Vagina (tissue), 2 donors: ENCODE measurements around the gene KCNQ2. TPM values are rescaled to one million over a fixed set of nuclear protein-coding genes. Genes with fewer than 3 reads are reported as not detected.

Experiments used
- DNase-seq, 2 donors: peaks; one replicate each; pipeline ENCODE4 v3.0.0-alpha.2; 2017; ENCODE audit errors: extremely low spot score in 2 of 2
- H3K27ac ChIP-seq: fragments of 200-600 bp; sonication (generic); one replicate; pipeline ENCODE4 v1.5.1; 2019
- H3K27me3 ChIP-seq: fragments of 200-600 bp; sonication (generic); one replicate; pipeline ENCODE4 v1.5.1; 2019
- H3K36me3 ChIP-seq, 2 donors: fragments of 200-600 bp; sonication (generic); one replicate each; pipeline ENCODE4 v1.5.1; 2017 to 2019
- H3K4me1 ChIP-seq: fragments of 200-600 bp; sonication (generic); one replicate; pipeline ENCODE4 v1.5.1; 2019
- H3K4me3 ChIP-seq, 2 donors: fragments of 200-600 bp; sonication (generic); 1 replicate in 1 of 2; 2 replicates in 1 of 2; pipeline ENCODE4 v1.5.1; 2016 to 2019
- H3K9me3 ChIP-seq: fragments of 200-600 bp; sonication (generic); one replicate; pipeline ENCODE4 v1.5.1; 2019
- CTCF ChIP-seq, 3 experiments: fragments of 450-650 bp in 2 of 3; fragments of 200-600 bp in 1 of 3; sonication (generic) in 1 of 3; IDR thresholded peaks; one replicate each; pipeline ENCODE4 v1.5.1; 2017 to 2019; ENCODE audit warnings: antibody characterized with exemption in 3 of 3, mild to moderate bottlenecking in 2 of 3, moderate library complexity in 2 of 3
- POLR2A ChIP-seq, 2 donors: fragments of 450-650 bp; IDR thresholded peaks; one replicate each; pipeline ENCODE4 v1.6.1; 2017; ENCODE audit warnings: antibody characterized with exemption in 2 of 2, mild to moderate bottlenecking in 2 of 2, moderate library complexity in 2 of 2
- POLR2AphosphoS5 ChIP-seq, 2 donors: sonication (generic); formaldehyde crosslinking; IDR thresholded peaks; one replicate each; pipeline ENCODE4 v1.9.0; 2017; ENCODE audit warnings: antibody characterized with exemption in 2 of 2, mild to moderate bottlenecking in 2 of 2, low read depth in 1 of 2; ENCODE audit not compliant: insufficient read depth in 1 of 2
- intact Hi-C: fragments of 100-400 bp; cut with DNase I; formaldehyde crosslinking; loops from one replicate; pipeline ENCODE4 v1.15.1; 2023
- total RNA-seq: library from RNA; depleted of rRNA; stranded (reverse); fragments of >200 nt; gene quantifications from one replicate; pipeline ENCODE4 v1.2.3, GENCODE V29; 2016

Gene KCNQ2
- total RNA-seq, 1 donor from 2014 or later, result 1.2 TPM

- Histone ChIP-seq H3K27ac (no peak overlapping the region), H3K36me3 (no peaks in the 10 kb centered on the region), H3K27me3 (peaks cover 18% of the 10 kb centered on the region), H3K4me3 (no peak overlapping the region), H3K4me1 (peaks cover 23% of the 10 kb centered on the region), H3K9me3 (no peaks in the 10 kb centered on the region)
- TF ChIP-seq POLR2AphosphoS5 (IDR thresholded peaks at IDR 0.05; ENCODE audit: insufficient read depth in 1 of 2, low read depth in 1 of 2) (no peak), CTCF (IDR thresholded peaks at IDR 0.05) (no peak), POLR2A (IDR thresholded peaks at IDR 0.05) (no peak)
- intact Hi-C loops, result no loop called here
- DNase-seq, result no peak
Measured at GRCh38 chr20:63495167-63495720, 22.8 kb upstream of the KCNQ2 start.

GRCh38 chr20:63494420-63495166 lies 22.1 kb upstream of the KCNQ2 start:
- Histone ChIP-seq H3K36me3 (no peaks in the 10 kb centered on the region), H3K4me3 (no peak overlapping the region)
- no peak for TF ChIP-seq POLR2AphosphoS5 (IDR thresholded peaks at IDR 0.05; ENCODE audit: insufficient read depth in 1 of 2, low read depth in 1 of 2)
- no peak for TF ChIP-seq CTCF (IDR thresholded peaks at IDR 0.05)
- no peak for TF ChIP-seq POLR2A (IDR thresholded peaks at IDR 0.05)

GRCh38 chr20:63494084-63494419 lies 21.6 kb upstream of the KCNQ2 start:
- Histone ChIP-seq H3K27me3 (peaks cover 12% of the 10 kb centered on the region), H3K4me3 (no peak overlapping the region), H3K4me1 (peaks cover 14% of the 10 kb centered on the region), H3K9me3 (no peaks in the 10 kb centered on the region), H3K27ac (no peak overlapping the region), H3K36me3 (no peaks in the 10 kb centered on the region)
- DNase-seq, result no peak
- TF ChIP-seq CTCF (IDR thresholded peaks at IDR 0.05) (no peak), POLR2A (IDR thresholded peaks at IDR 0.05) (no peak)
- intact Hi-C loops, result no loop called here

More at GRCh38 chr20:63494420-63495166, 22.1 kb upstream of the KCNQ2 start:
- Histone ChIP-seq H3K27ac (no peak overlapping the region), H3K9me3 (no peaks in the 10 kb centered on the region), H3K4me1 (peaks cover 19% of the 10 kb centered on the region), H3K27me3 (peaks cover 12% of the 10 kb centered on the region)
- intact Hi-C loops, result no loop called here
- DNase-seq, result no peak

GRCh38 chr20:63493563-63494020 lies 21.1 kb upstream of the KCNQ2 start:
- H3K4me3 ChIP-seq, result no peak overlapping the region
- no peak for TF ChIP-seq POLR2AphosphoS5 (IDR thresholded peaks at IDR 0.05; ENCODE audit: insufficient read depth in 1 of 2, low read depth in 1 of 2)
- TF ChIP-seq CTCF (IDR thresholded peaks at IDR 0.05), result no peak
- TF ChIP-seq POLR2A (IDR thresholded peaks at IDR 0.05), result no peak
- peaks cover 14% of the 10 kb centered on the region for H3K4me1 ChIP-seq
- no peaks in the 10 kb centered on the region for H3K9me3 ChIP-seq
- peaks cover 12% of the 10 kb centered on the region for H3K27me3 ChIP-seq
- intact Hi-C loops, result no loop called here
- no peak for DNase-seq
- H3K27ac ChIP-seq, result no peak overlapping the region
- no peaks in the 10 kb centered on the region for H3K36me3 ChIP-seq

- Histone ChIP-seq H3K4me1 (peaks cover 8% of the 10 kb centered on the region), H3K36me3 (no peaks in the 10 kb centered on the region), H3K27me3 (peaks cover 6% of the 10 kb centered on the region), H3K27ac (no peak overlapping the region), H3K4me3 (no peak overlapping the region), H3K9me3 (no peaks in the 10 kb centered on the region)
- intact Hi-C loops, result no loop called here
- no peak for DNase-seq
- TF ChIP-seq POLR2AphosphoS5 (IDR thresholded peaks at IDR 0.05; ENCODE audit: insufficient read depth in 1 of 2, low read depth in 1 of 2) (no peak), CTCF (IDR thresholded peaks at IDR 0.05) (no peak), POLR2A (IDR thresholded peaks at IDR 0.05) (no peak)
Measured at GRCh38 chr20:63492982-63493381, 20.5 kb upstream of the KCNQ2 start.
